Fibroblast of mammary gland (primary cell): Measurements from ENCODE around the gene KLHL29.

Experiments used
- DNase-seq: peaks from one replicate; pipeline ENCODE4 v3.0.0-alpha.2; 2010; ENCODE audit warnings: low read depth
- H3K4me3 ChIP-seq: 2 replicates; pipeline ENCODE4 v1.5.1; 2011; ENCODE audit warnings: low read depth, mild to moderate bottlenecking, low read length, moderate library complexity; ENCODE audit not compliant: control insufficient read depth
- TF ChIP-seq, protein P1 (sequence below): conservative IDR thresholded peaks from 2 replicates; pipeline ENCODE4 v1.5.1; 2011; ENCODE audit warnings: low read depth, low read length, inconsistent platforms; ENCODE audit not compliant: control insufficient read depth, insufficient read depth

KLHL29 gene

GRCh38 chr2:23658466-23658942, 273.5 kb downstream of the KLHL29 start:
- TF ChIP-seq, protein P1, sequence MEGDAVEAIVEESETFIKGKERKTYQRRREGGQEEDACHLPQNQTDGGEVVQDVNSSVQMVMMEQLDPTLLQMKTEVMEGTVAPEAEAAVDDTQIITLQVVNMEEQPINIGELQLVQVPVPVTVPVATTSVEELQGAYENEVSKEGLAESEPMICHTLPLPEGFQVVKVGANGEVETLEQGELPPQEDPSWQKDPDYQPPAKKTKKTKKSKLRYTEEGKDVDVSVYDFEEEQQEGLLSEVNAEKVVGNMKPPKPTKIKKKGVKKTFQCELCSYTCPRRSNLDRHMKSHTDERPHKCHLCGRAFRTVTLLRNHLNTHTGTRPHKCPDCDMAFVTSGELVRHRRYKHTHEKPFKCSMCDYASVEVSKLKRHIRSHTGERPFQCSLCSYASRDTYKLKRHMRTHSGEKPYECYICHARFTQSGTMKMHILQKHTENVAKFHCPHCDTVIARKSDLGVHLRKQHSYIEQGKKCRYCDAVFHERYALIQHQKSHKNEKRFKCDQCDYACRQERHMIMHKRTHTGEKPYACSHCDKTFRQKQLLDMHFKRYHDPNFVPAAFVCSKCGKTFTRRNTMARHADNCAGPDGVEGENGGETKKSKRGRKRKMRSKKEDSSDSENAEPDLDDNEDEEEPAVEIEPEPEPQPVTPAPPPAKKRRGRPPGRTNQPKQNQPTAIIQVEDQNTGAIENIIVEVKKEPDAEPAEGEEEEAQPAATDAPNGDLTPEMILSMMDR: no peak
- peak; percentile 54 for DNase-seq
- no peak overlapping the region for H3K4me3 ChIP-seq

DNA sequence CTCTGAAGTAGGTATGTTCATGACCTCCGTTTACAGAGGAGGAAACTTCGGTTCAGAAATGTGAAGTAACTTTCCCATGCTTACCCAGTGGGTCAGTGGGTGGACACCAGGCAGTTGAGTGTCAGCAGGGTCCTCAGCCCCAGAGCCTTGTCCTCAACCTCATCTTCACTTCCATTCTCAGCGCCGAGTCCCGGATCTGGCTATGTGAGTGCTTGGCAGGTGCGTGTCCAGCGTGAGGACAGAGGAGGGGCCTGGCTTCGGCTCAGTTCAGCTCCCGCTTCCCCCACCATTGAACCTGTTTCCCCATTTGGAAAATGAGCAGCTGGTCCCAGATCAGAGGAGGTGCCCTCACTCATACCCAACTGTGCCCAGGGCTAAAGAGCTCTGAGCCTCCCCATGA, 274.3 kb downstream of the KLHL29 start:
- TF ChIP-seq, protein P1: no peak
- DNase-seq: no peak
- no peak overlapping the region for H3K4me3 ChIP-seq

GRCh38 chr2:23659773-23660172, 274.8 kb downstream of the KLHL29 start:
- no peak overlapping the region for H3K4me3 ChIP-seq
- TF ChIP-seq, protein P1: no peak
- DNase-seq: no peak

GRCh38 chr2:23660237-23660636, 275.3 kb downstream of the KLHL29 start:
- DNase-seq: no peak
- TF ChIP-seq, protein P1: no peak
- no peak overlapping the region for H3K4me3 ChIP-seq

DNA sequence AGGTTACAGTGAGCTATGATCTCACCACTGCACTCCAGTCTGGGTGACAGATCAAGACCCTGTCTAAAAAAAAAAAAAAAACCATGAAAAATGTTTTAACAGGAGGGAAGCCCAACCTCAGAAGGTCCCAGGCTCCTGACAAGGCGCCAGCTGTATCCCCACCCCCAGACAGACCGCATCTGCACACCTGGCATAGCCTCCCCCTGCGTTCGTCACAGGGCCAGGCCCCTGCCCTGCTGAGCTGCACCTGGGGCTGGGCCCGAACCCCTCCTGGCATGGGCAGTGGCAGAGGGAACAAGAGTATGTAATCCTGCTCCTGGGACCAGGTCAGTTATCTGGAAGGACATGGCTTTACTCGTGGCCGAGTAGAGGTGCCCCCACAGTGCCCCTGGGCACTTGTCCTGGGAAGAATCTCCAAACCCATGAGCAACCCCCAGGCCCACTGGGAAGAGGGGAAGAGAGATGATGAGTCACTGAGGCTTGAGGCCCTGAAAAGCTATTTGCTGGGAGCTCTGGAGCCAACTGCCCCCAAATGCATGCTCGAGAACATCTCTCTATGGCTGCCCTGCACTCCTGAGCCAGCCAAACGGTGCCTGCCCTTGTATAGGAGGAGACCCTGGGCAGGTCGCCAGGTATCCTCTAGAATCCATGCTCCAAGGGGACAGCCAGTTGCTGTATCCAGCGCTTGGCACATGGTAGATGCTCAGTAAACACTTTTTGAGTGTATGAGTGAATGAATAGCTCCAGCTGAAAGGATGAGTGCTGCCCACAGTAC, 276.5 kb downstream of the KLHL29 start:
- no peak overlapping the region for H3K4me3 ChIP-seq
- no peak for DNase-seq
- TF ChIP-seq, protein P1: no peak

DNA sequence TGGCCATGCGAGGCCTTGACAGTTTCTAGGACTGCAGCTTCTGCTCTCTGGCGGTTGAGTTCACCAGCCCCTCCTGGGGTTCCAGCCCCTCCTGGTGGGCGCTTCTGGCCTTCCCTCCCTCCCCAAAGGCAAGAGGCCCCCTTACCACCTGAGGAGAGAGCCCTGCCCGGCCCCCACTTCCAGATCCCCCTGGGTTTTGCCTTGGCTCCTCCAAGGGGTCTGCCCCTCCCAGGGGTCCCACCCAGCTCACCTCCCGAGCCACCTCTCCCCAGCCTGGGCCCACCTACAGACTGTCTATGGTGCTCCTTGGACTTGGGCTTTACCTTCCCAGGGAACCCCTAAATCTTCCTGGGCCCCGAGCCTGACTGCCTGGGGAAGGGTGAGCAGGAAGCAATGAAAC, 277.5 kb downstream of the KLHL29 start:
- TF ChIP-seq, protein P1: no peak
- DNase-seq: no peak
- no peak overlapping the region for H3K4me3 ChIP-seq
